NCI-H69 (cell line): ENCODE results near the gene C9orf152.
A peak's percentile ranks its signal among the peaks of the same experiment; 100 is the strongest.
"Not testable (repeated sequence)": the region's sequence is repeated elsewhere in the genome, so short reads cannot be mapped to it uniquely, and the experiment has no call there.

Experiments
- DNase-seq: peaks from one replicate; lab custom pipeline; 2025; lab: John Stamatoyannopoulos, UW

The C9orf152 gene

GRCh38 chr9:110214586-110215355 is 6.8 kb upstream of the C9orf152 start:
- no peak for DNase-seq

- no peak for DNase-seq
These were observed 6.1 kb upstream of the C9orf152 start for GRCh38 chr9:110214090-110214489.

DNA sequence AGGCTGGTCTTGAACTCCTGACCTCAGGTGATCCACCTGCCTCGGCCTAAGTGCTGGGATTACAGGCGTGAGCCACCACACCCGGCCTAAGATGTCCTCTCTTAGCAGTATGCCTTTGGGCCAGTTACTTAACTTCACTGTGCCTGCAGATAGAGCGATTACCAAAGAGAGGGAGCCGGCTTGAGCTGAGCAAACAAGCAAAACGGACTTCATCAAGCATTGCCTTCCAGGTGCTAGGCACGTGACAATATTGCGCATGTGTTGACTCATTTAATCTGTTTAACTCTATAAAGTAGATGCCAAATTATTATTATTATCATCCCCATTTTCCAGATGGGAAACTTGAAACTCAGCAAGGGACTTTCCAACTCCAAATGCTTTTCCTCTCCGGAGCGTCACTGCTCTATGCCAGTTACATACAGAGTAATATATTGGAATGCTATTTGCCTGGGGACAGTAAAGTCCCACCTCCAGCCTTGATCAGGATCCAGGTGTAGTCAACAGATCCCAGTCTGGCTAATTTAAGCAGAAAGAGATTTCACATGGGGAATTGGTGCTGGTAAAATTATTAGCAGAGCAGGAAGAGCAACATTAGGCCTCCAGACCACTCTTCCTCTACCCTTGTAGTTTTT is 5.6 kb upstream of the C9orf152 start:
- DNase-seq: no peak

DNA sequence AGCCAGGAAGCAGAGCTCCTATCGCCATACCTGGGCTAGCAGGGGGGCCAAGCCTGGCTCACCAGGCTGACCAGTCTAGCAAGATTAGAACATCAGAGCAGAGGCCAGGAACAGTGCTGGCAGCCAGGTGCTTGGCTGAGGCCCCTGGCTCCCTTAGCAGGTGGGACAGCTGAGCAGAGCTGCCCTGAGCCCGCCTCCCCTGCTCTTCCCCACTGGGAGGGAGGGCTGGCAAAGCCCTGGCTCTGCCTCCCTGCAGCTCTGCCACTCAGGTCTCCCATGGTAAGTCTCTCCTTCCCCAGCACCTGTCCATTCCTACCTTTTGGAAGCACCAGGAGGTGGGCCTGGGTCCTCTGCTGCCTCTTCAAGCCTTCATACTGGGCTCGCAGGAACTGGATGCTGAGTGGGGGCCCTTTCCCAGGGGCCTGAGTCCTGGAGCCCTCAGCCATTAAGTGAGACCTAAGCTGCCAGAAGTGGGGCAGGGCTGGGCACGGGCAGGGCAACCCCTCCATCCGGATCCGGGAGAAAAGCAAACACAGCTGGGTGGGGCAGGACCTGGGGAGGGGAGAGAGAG is 803 bp downstream of the C9orf152 start:
- DNase-seq: peak; percentile 81

GRCh38 chr9:110206389-110206788 is 1.6 kb downstream of the C9orf152 start:
- DNase-seq: peak; percentile 62

DNA sequence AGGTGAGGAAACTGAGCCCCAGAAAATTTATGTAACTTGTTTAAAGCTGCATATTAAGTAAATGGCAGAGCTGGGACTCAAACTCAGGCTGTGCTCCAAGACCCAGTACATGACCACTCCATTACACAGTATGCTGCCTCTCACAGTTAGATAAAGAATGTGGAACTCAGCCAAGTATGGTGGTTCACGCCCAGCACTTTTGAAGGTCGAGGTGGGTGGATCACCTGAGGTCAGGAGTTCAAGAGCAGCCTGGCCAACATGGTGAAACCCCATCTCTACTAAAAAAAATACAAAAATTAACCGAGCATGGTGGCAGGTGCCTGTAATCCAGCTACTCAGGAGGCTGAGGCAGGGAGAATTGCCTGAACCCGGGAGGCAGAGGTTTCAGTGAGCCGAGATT is 2.3 kb downstream of the C9orf152 start:
- DNase-seq: not testable (repeated sequence)

- DNase-seq: no peak
These were observed 5.7 kb downstream of the C9orf152 start for GRCh38 chr9:110202232-110202631.

DNA sequence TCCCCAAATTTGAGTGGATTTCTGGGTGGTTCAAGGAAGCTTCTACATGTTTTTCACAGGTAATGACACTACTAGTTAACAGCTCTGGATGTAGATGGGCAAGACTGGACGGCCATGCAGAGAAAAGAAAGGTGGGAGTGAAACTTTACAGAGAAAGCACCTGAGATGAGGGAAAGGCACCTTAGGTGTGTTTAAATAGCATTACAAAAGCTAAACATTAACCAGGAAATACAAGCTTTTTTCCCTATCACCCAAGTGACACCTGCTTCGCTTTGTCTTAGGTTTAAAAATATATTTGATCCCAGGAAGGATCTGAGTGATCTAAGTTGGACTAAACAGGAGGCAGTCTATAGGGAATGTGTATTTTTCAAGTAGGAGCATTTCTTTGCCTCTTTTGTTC is 8.3 kb downstream of the C9orf152 start:
- DNase-seq: no peak

DNA sequence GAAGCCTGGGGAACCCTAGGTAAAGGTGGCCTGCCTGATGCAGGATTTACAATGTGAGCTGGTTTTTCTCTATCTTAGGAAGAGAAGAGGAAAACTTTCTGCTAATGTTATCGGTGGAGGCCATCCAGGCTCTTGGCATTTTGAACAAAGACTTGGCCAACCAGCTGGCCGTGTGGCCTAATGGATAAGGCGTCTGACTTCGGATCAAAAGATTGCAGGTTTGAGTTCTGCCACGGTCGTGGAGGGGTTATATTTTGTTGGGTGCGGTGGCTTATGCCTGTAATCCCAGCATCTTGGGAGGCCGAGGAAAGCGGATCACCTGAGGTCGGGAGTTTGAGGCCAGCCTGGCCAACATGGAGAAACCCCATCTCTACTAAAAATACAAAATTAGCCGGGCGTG is 9.6 kb downstream of the C9orf152 start:
- no peak for DNase-seq

- DNase-seq: peak; percentile 25
These were observed 10.4 kb downstream of the C9orf152 start for GRCh38 chr9:110197330-110198187.

- not testable (repeated sequence) for DNase-seq
These were observed 11.9 kb downstream of the C9orf152 start for GRCh38 chr9:110196084-110196499.

DNA sequence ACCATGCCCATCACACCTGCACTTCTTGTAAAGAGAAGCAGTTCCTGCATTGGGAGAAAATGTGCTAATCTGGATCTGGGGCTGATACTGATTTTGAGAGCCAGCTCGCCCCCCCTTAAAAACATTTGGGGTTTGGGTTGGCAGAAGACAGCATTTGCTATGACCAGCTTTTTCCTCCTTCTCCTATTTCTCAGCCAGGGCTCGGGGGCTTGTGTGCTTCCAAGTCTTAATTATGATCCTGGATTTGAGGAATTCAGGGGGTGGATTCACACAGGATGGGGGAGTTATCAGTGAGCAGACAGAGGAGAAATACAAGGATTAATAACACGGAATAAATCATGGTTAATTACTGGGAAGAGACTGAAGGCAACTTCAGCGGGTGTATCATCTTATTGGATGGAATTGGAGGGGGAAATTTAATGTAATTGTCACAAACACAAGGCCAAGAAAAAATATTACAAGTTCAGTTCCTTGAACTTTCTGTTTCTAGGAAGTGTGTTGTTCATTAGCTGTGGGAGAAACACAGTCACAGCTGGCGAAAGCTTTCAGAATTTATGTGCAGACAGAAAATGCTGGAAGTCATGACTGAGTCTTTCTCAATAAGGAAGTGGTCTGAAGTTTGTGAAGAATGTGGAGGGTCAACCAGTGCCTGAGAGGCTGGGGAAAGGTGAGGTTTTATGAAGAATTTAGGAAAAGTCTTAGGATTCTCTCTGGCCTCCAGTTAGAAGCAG is 15.3 kb downstream of the C9orf152 start:
- no peak for DNase-seq

DNA sequence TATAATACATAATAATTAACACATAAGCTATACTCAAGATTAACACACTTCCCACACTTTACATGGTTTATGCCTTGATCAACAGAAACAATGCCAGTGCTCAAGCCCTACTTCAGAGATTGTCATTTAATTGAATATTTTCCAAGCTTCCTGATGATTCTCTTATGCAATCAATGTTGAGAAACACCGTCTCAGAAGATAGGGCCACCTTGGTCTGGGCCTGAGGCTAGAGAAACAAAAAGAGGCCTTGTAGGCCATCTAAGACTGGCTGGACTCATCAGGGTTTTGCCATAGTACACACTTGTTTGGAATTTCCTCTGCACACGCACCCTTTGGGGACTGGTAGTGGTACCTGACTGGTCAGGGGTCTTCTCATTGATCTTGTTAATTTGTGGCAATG is 16.3 kb downstream of the C9orf152 start:
- no peak for DNase-seq

- no peak for DNase-seq
These were observed 18.2 kb downstream of the C9orf152 start for GRCh38 chr9:110189559-110190320.

DNA sequence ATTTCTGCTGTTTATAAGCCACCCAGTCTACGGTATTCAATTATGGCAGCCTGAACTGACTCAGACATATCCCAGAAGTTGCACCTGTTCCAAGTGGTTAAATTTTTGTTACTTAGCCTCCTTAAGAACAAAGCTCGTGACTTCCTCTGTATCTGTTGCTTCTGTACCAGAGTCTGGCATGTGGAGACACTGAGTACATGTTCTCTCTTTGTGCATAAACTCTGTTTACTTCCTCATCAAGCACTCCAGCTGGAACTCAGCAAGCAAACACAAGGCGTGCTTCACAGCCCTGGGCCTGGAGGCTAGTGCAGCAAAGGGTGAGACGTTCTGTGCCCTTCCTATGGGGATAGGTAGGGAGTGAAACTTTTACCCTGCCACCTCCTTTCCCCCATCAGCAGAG is 19.0 kb downstream of the C9orf152 start:
- DNase-seq: peak; percentile 42

GRCh38 chr9:110188101-110188500 is 19.9 kb downstream of the C9orf152 start:
- DNase-seq: no peak

DNA sequence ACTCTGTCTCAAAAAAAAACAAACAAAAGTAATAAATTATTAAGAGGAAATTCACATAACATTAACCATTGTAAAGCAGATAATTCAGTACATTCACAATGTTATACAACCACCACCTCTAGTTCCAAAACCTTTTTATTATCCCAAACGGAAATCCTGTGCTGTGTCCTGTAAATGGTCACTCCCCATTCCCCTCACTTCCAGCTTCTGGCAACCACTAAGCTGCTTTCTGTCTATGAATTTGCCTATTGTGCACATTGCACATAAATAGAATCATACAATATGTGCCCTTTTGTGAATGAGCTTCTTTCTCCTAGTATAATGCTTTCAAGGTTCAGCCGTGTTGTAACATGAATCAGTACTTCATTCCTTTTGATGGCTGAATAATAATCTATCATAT is 20.8 kb downstream of the C9orf152 start:
- no peak for DNase-seq

- DNase-seq: no peak
These were observed 21.7 kb downstream of the C9orf152 start for GRCh38 chr9:110186254-110186653.

DNA sequence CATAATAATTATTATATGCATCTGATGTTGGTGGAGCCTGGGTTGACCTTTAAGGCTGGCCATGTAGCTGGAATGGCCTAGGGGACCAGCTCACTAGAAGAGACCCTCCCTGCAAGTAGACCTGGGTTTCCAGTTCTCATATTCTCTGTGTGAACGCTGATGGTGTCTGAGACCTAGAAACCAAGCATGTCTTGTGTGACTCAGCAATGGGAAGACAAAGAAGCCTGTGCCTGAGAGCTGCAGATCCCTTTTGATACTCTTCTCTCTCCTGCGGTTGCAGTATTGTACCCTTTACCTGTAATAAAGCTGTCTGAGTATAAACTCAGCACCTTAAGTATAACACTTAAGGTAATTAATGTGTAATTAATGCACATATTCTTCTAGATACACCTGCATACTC is 22.2 kb downstream of the C9orf152 start:
- DNase-seq: no peak

- peak; percentile 82 for DNase-seq
These were observed 24.5 kb downstream of the C9orf152 start for GRCh38 chr9:110183208-110184145.
